HEK293T (cell line): Measurements from ENCODE around the gene DPYSL4.

Experiments used
- CTCF ChIA-PET: fragments of 350-600 bp; formaldehyde crosslinking; extraction: SDS; loops from one replicate; lab custom pipeline; 2021; ENCODE audit warnings: antibody characterized with exemption, inconsistent platforms; lab: Yijun Ruan, JAX
- POLR2A ChIA-PET: fragments of 350-600 bp; formaldehyde crosslinking; extraction: SDS; loops from one replicate; lab custom pipeline; 2020; ENCODE audit warnings: antibody characterized with exemption, inconsistent platforms; lab: Yijun Ruan, JAX
- DNase-seq: peaks from one replicate; pipeline ENCODE4 v3.0.0; 2012; ENCODE audit warnings: mixed read lengths; ENCODE audit errors: extremely low spot score
- ARNT ChIP-seq: fragments of 450-650 bp; IDR thresholded peaks from 2 replicates; pipeline ENCODE4 v1.6.1; 2017; ENCODE audit warnings: mild to moderate bottlenecking
- BHLHE40 ChIP-seq: fragments of 450-650 bp; IDR thresholded peaks from 2 replicates; pipeline ENCODE4 v1.6.1; 2016; ENCODE audit warnings: mild to moderate bottlenecking, moderate library complexity, borderline replicate concordance
- CTBP1 ChIP-seq: fragments of 450-650 bp; IDR thresholded peaks from 2 replicates; pipeline ENCODE4 v1.6.1; 2016; ENCODE audit warnings: borderline replicate concordance
- ELF4 ChIP-seq: fragments of 450-650 bp; IDR thresholded peaks from 2 replicates; pipeline ENCODE4 v1.6.1; 2017; ENCODE audit warnings: antibody characterized with exemption
- FOXA1 ChIP-seq: fragments of 450-650 bp; IDR thresholded peaks from 2 replicates; pipeline ENCODE4 v1.6.1; 2016; ENCODE audit warnings: mild to moderate bottlenecking
- FOXK2 ChIP-seq: fragments of 450-650 bp; IDR thresholded peaks from 2 replicates; pipeline ENCODE4 v1.6.1; 2016; ENCODE audit warnings: mild to moderate bottlenecking
- FOXM1 ChIP-seq: fragments of 450-650 bp; IDR thresholded peaks from 2 replicates; pipeline ENCODE4 v1.6.1; 2017; ENCODE audit warnings: mild to moderate bottlenecking, borderline replicate concordance
- HDGF ChIP-seq: fragments of 450-650 bp; IDR thresholded peaks from 2 replicates; pipeline ENCODE4 v1.6.1; 2017; ENCODE audit warnings: antibody characterized with exemption, borderline replicate concordance
- L3MBTL2 ChIP-seq: fragments of 450-650 bp; conservative IDR thresholded peaks from 2 replicates; pipeline ENCODE4 v1.6.1; 2016; ENCODE audit warnings: mild to moderate bottlenecking
- LEF1 ChIP-seq: fragments of 450-650 bp; IDR thresholded peaks from 2 replicates; pipeline ENCODE4 v1.6.1; 2017; ENCODE audit warnings: mild to moderate bottlenecking, borderline replicate concordance
- NFRKB ChIP-seq: fragments of 450-650 bp; IDR thresholded peaks from 2 replicates; pipeline ENCODE4 v1.6.1; 2016; ENCODE audit warnings: mild to moderate bottlenecking, moderate library complexity
- SP1 ChIP-seq: fragments of 450-650 bp; IDR thresholded peaks from 2 replicates; pipeline ENCODE4 v1.6.1; 2017
- SUZ12 ChIP-seq: fragments of 450-650 bp; IDR thresholded peaks from 2 replicates; pipeline ENCODE4 v1.6.1; 2016; ENCODE audit warnings: mild to moderate bottlenecking
- TARDBP ChIP-seq: fragments of 450-650 bp; IDR thresholded peaks from 2 replicates; pipeline ENCODE4 v1.6.1; 2016
- ZNF384 ChIP-seq: fragments of 450-650 bp; IDR thresholded peaks from 2 replicates; pipeline ENCODE4 v1.6.1; 2016
- TF ChIP-seq, protein P1 (sequence below): fragments of 450-650 bp; IDR thresholded peaks from 2 replicates; pipeline ENCODE4 v1.6.1; 2016

Gene DPYSL4

DNA sequence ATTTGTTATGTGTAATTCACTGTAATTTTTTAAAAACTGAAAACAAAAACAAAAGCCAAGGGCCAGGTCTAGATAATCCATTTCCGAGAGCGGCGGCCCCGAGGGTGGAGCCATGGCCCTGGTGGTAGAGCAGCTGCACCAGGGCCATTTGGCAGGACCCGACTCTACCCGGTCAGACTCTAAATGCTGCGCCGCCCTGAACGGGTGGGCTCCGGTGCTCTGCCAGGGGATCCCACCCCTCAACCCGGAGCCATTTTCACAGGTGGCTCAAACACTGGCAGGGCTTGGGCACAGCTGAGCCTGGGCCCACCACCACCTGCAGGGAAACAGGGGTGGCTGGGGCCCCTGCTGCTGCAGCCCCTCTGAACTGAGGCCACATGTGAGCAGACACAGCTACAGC is 56.9 kb downstream of the DPYSL4 start:
- ChIA-PET POLR2A (no interaction called here), CTCF (no interaction called here)
- no peak for DNase-seq
- TF ChIP-seq SUZ12 = no peak
- no peak for TF ChIP-seq ZNF384
- TF ChIP-seq FOXK2 = no peak
- no peak for TF ChIP-seq HDGF
- TF ChIP-seq ARNT = no peak
- no peak for TF ChIP-seq CTBP1
- no peak for TF ChIP-seq BHLHE40
- TF ChIP-seq LEF1 = no peak
- no peak for TF ChIP-seq L3MBTL2
- no peak for TF ChIP-seq SP1
- no peak for TF ChIP-seq FOXA1
- TF ChIP-seq ELF4 = no peak
- no peak for TF ChIP-seq TARDBP
- TF ChIP-seq, protein P1, sequence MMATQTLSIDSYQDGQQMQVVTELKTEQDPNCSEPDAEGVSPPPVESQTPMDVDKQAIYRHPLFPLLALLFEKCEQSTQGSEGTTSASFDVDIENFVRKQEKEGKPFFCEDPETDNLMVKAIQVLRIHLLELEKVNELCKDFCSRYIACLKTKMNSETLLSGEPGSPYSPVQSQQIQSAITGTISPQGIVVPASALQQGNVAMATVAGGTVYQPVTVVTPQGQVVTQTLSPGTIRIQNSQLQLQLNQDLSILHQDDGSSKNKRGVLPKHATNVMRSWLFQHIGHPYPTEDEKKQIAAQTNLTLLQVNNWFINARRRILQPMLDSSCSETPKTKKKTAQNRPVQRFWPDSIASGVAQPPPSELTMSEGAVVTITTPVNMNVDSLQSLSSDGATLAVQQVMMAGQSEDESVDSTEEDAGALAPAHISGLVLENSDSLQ = no peak
- no peak for TF ChIP-seq NFRKB
- TF ChIP-seq FOXM1 = no peak

- POLR2A ChIA-PET = no interaction called here
- DNase-seq = no peak
- TF ChIP-seq TARDBP = no peak
- TF ChIP-seq FOXM1 = no peak
- TF ChIP-seq ARNT = no peak
- no peak for TF ChIP-seq HDGF
- TF ChIP-seq ELF4 = no peak
- TF ChIP-seq ZNF384 = no peak
- TF ChIP-seq SP1 = no peak
- TF ChIP-seq, protein P1 = no peak
- CTCF ChIA-PET = no interaction called here
Measured at GRCh38 chr10:132245056-132245455, 58.3 kb downstream of the DPYSL4 start.

DNA sequence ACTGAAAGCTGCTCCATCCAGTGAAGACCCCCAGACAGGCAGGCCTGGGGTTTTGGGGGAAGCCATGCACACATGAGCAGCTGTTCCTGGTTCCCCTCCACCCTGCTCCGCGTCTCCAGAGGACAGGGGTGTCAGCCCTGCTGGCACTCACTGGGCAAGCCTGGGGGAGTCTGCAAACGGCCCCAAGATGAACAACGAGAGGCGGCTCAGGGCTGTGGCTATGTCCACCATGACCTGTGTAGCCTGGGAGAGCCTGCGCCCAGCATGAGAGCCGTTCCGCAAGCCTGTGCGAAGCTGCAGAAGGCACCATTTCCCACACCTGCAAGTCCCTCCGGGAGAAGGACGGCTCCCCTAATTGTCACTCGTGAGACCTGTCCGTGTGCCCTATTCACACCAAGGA is 59.5 kb downstream of the DPYSL4 start:
- CTCF ChIA-PET = no interaction called here
- no peak for DNase-seq

DNA sequence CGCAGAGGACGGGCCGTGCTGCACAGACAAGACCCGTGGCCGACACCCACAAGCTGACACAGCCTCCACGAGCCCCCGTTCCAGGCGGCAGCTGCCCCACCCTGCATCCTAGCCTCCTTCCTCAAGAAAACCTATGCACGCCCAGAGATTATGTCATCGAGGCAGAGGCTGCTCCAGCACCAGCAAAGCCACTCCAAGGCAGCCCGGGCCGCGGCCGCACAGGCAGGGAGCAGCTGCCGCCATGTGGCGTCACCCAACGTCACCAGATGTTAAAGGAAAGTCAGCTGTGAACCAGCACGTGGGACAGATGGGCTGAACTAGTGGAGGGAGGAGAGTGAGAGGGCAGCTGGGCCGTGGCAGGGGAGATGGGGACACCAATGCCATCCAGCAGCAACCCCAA is 61.2 kb downstream of the DPYSL4 start:
- ChIA-PET POLR2A (no interaction called here), CTCF (no interaction called here)
- no peak for DNase-seq
- no peak for TF ChIP-seq TARDBP
- TF ChIP-seq, protein P1 = no peak
- no peak for TF ChIP-seq FOXK2

More for the DNA sequence above, 59.5 kb downstream of the DPYSL4 start:
- POLR2A ChIA-PET = no interaction called here
- TF ChIP-seq SP1 (no peak), LEF1 (no peak), BHLHE40 (no peak), HDGF (no peak), TARDBP (no peak), SUZ12 (no peak), CTBP1 (no peak)

DNA sequence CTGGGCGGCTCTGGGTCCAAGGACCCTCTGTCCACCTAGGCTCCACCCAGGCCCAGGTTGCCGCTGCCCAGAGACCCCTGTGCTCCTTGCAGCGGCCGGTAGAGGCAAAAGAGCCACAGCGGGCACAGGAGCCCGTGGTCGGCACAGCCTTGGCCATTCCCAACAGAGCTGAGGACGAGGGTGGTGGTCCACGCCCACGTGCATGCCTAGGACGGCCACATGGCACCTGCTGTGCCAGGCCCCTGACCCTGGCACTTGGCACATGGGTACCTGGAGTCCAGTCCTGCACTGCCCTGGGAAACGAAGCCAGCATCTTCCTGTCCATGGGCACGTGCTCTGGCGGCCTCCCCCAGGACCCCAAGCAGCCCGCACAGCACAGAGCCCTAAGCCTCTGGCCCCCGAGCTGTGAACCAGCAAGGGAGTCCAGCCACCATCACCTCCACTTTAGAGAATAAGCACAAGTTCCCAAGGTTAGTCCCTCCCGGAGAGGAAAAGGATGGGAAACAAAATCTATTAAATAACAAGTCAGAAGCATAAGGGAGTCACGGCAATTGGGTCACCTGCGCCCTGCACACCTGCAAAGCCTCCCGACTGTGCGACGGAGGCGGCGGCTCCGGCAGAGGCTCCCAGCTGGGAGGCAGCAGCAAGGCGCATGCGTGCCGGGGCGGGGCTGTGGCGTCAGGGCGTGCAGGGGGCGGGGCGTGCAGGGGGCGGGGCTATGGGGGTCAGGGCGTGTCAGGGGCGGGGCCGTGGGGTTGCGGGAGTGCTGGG is 61.9 kb downstream of the DPYSL4 start:
- CTCF ChIA-PET = interaction anchor here (0.9 kb wide), 1 partner anchor 29 kb away, joined by 3 read pairs; no protein-coding TSS in a partner anchor
- POLR2A ChIA-PET = no interaction called here

GRCh38 chr10:132249226-132249724 is 62.5 kb downstream of the DPYSL4 start:
- DNase-seq = no peak
- POLR2A ChIA-PET = no interaction called here
- CTCF ChIA-PET = interaction anchor here (0.9 kb wide), 1 partner anchor 30 kb away, joined by 3 read pairs; no protein-coding TSS in a partner anchor
- no peak for TF ChIP-seq SP1
- TF ChIP-seq ARNT = no peak
- TF ChIP-seq HDGF = no peak
- no peak for TF ChIP-seq FOXK2
- TF ChIP-seq BHLHE40 = no peak
- no peak for TF ChIP-seq CTBP1
- TF ChIP-seq ELF4 = no peak
- TF ChIP-seq NFRKB = no peak
- TF ChIP-seq FOXA1 = no peak
- TF ChIP-seq, protein P1 = no peak
- TF ChIP-seq ZNF384 = no peak
- no peak for TF ChIP-seq SUZ12

More for the DNA sequence above, 61.9 kb downstream of the DPYSL4 start:
- no peak for TF ChIP-seq FOXM1
- TF ChIP-seq SUZ12 = no peak
- TF ChIP-seq ARNT = no peak
- DNase-seq = peak; percentile 99
